ENCODE measurements around the gene KCNH4.

DNA sequence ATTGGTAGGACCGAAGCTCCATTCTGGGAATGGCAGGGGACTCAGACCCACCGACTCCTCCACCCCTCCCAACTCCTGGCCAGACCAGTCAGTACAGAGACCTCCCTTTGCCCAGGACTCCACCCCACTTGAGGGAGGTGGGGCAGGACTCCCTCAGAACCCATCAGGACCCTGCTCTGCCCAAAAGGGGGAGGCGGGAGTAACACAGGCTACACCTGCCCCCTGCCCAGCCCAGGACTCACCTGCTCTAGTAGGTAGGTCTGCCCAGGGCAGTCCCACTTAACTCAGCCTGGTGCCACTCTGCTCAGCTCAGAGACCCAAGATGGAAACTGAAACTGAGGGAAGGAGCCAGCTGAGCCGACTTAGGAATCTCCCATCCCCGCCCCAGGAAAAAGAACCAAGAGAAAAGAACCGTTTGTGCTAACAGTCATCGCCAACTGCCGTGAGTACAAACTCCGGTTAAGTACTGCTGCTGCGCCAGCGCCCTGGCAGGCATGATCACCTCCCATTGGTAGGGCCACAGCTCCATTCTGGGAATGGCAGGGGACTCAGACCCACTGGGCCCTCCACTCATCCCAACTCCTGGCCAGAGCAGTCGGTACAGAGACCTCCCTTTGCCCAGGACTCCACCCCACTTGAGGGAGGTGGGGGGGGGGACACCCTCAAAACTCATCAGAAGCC, 68.9 kb downstream of the KCNH4 start:
- no peak for TF ChIP-seq POLR2A (IDR thresholded peaks at IDR 0.05)
- TF ChIP-seq EP300 (IDR thresholded peaks at IDR 0.05) = no peak
- TF ChIP-seq CTCF (IDR thresholded peaks at IDR 0.05) = no peak
